Sigmoid colon (tissue), 4 donors: Measurements from ENCODE around the gene CEP104.

ENCODE experiments used
- POLR2A ChIP-seq, 2 donors: fragments of 450-650 bp; IDR thresholded peaks; one replicate each; pipeline ENCODE4 v1.6.1; 2016; ENCODE audit warnings: antibody characterized with exemption in 2 of 2, mild to moderate bottlenecking in 2 of 2, moderate library complexity in 2 of 2
- POLR2AphosphoS5 ChIP-seq, 4 donors: sonication (generic); formaldehyde crosslinking; IDR thresholded peaks; one replicate each; pipeline ENCODE4 v1.6.1; 2017; ENCODE audit warnings: antibody characterized with exemption in 4 of 4
- TF ChIP-seq, protein P1 (sequence below), 4 experiments: fragments of 450-650 bp in 3 of 4; fragments of 200-600 bp in 1 of 4; IDR thresholded peaks; one replicate each; pipeline ENCODE4 v1.5.1; 2016 to 2019; ENCODE audit warnings: antibody characterized with exemption in 4 of 4, mild to moderate bottlenecking in 3 of 4, moderate library complexity in 2 of 4

DNA sequence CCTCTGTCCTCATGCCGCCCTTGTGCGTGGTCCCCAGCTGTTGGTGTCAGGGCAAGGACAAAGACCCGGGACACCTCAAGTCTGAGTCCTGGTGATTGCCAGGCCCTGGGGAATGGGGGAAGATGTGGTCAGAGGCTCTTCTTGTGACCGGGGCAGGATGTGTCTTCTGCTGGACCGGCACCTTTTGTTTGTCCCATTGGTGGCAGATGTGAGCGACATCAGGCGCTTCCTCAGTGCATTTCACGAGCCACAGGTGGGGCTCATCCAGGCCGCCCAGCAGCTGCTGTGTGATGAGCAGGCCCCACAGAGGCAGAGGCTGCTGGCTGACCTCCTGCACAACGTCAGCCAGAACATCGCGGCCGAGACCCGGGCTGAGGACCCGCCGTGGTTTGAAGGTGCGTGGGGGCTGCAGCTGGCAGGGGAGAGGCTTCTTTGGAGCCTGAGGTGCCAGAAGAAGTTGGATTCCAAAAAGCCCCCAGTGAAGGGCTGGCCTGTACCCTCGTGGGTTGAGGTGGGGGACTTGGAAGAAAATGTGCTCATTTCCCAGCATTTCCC is 8.7 kb upstream of the CEP104 start:
- TF ChIP-seq, protein P1, sequence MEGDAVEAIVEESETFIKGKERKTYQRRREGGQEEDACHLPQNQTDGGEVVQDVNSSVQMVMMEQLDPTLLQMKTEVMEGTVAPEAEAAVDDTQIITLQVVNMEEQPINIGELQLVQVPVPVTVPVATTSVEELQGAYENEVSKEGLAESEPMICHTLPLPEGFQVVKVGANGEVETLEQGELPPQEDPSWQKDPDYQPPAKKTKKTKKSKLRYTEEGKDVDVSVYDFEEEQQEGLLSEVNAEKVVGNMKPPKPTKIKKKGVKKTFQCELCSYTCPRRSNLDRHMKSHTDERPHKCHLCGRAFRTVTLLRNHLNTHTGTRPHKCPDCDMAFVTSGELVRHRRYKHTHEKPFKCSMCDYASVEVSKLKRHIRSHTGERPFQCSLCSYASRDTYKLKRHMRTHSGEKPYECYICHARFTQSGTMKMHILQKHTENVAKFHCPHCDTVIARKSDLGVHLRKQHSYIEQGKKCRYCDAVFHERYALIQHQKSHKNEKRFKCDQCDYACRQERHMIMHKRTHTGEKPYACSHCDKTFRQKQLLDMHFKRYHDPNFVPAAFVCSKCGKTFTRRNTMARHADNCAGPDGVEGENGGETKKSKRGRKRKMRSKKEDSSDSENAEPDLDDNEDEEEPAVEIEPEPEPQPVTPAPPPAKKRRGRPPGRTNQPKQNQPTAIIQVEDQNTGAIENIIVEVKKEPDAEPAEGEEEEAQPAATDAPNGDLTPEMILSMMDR (IDR thresholded peaks at IDR 0.05), result no peak
- TF ChIP-seq POLR2A (IDR thresholded peaks at IDR 0.05) (no peak), POLR2AphosphoS5 (IDR thresholded peaks at IDR 0.05) (no peak)
